Skeletal muscle tissue (tissue), 4 donors: Measurements from ENCODE around the gene PDGFD. TPM values are rescaled to one million over a fixed set of nuclear protein-coding genes. Genes with fewer than 3 reads are reported as not detected.

Experiments used
- H3K27ac ChIP-seq: one replicate; pipeline ENCODE4 v1.7.0; 2013; ENCODE audit warnings: mild to moderate bottlenecking, low read depth, low read length, inconsistent platforms
- H3K27me3 ChIP-seq, 3 donors: one replicate each; pipeline ENCODE4 v1.7.0; 2013; ENCODE audit warnings: low read length in 3 of 3; ENCODE audit not compliant: control insufficient read depth in 3 of 3, insufficient read depth in 3 of 3
- H3K36me3 ChIP-seq, 3 donors: one replicate each; pipeline ENCODE4 v1.7.0; 2013; ENCODE audit warnings: low read length in 3 of 3; ENCODE audit not compliant: control insufficient read depth in 3 of 3, insufficient read depth in 3 of 3
- H3K4me1 ChIP-seq, 3 donors: one replicate each; pipeline ENCODE4 v1.7.0; 2013; ENCODE audit warnings: low read length in 3 of 3, mild to moderate bottlenecking in 3 of 3; ENCODE audit not compliant: control insufficient read depth in 3 of 3, insufficient read depth in 3 of 3
- H3K4me3 ChIP-seq, 3 donors: one replicate each; pipeline ENCODE4 v1.7.0; 2013; ENCODE audit warnings: low read length in 3 of 3
- H3K9ac ChIP-seq, 3 donors: one replicate each; pipeline ENCODE4 v1.7.0; 2013; ENCODE audit warnings: low read length in 3 of 3, mild to moderate bottlenecking in 3 of 3, moderate library complexity in 2 of 3, low read depth in 1 of 3
- H3K9me3 ChIP-seq, 3 donors: one replicate each; pipeline ENCODE4 v1.7.0; 2013; ENCODE audit warnings: low read length in 3 of 3; ENCODE audit not compliant: control insufficient read depth in 3 of 3
- total RNA-seq: library from RNA; depleted of rRNA; stranded (reverse); fragments of >200 nt; gene quantifications from one replicate; pipeline ENCODE4 v1.2.3, GENCODE V29; 2014
- donor health status: Osteomylitis.

Gene PDGFD
- total RNA-seq, 1 donor from 2014 or later, result 24.0 TPM

GRCh38 chr11:103949781-103950180, 214.2 kb downstream of the PDGFD start:
- Histone ChIP-seq H3K4me3 (no peak overlapping the region), H3K9me3 (no peaks in the 10 kb centered on the region), H3K27me3 (no peaks in the 10 kb centered on the region), H3K36me3 (no peaks in the 10 kb centered on the region), H3K4me1 (peaks cover 0 to 3% (median 0%) of the 10 kb centered on the region in 3 donors), H3K9ac (no peak overlapping the region), H3K27ac (no peak overlapping the region)

- Histone ChIP-seq H3K9ac (no peak overlapping the region), H3K27me3 (no peaks in the 10 kb centered on the region), H3K9me3 (no peaks in the 10 kb centered on the region), H3K36me3 (no peaks in the 10 kb centered on the region), H3K4me3 (no peak overlapping the region), H3K4me1 (peaks cover 0 to 3% (median 0%) of the 10 kb centered on the region in 3 donors), H3K27ac (no peak overlapping the region)
Observed at GRCh38 chr11:103948187-103948763, 215.7 kb downstream of the PDGFD start.

DNA sequence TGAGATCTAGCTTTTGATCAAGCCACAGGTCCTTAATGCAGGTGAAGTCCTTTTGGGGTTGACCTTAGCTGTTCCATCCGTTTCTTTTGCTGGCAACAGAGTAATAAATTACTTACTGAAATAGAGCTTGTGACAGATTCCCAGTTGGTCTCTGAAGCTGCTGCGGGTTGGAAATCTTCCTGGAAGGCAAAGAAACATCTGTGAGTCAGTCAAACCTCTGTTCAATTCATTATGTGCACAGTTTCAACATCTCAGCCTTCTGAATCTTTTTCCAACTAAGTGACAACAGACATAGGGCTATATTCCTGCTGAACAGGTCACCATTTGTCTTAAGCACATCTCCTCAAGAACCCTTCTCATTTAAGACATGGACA, 216.4 kb downstream of the PDGFD start:
- H3K27ac ChIP-seq, result no peak overlapping the region
- H3K9me3 ChIP-seq, result no peaks in the 10 kb centered on the region
- H3K27me3 ChIP-seq, result no peaks in the 10 kb centered on the region
- no peak overlapping the region for H3K9ac ChIP-seq
- H3K4me1 ChIP-seq, result peaks cover 0 to 3% (median 0%) of the 10 kb centered on the region in 3 donors
- H3K36me3 ChIP-seq, result no peaks in the 10 kb centered on the region
- H3K4me3 ChIP-seq, result no peak overlapping the region

GRCh38 chr11:103946793-103947545, 217.0 kb downstream of the PDGFD start:
- H3K27ac ChIP-seq, result no peak overlapping the region
- no peaks in the 10 kb centered on the region for H3K9me3 ChIP-seq
- H3K4me1 ChIP-seq, result peaks cover 0 to 3% (median 0%) of the 10 kb centered on the region in 3 donors
- no peak overlapping the region for H3K4me3 ChIP-seq
- no peaks in the 10 kb centered on the region for H3K27me3 ChIP-seq
- H3K36me3 ChIP-seq, result no peaks in the 10 kb centered on the region
- H3K9ac ChIP-seq, result no peak overlapping the region

DNA sequence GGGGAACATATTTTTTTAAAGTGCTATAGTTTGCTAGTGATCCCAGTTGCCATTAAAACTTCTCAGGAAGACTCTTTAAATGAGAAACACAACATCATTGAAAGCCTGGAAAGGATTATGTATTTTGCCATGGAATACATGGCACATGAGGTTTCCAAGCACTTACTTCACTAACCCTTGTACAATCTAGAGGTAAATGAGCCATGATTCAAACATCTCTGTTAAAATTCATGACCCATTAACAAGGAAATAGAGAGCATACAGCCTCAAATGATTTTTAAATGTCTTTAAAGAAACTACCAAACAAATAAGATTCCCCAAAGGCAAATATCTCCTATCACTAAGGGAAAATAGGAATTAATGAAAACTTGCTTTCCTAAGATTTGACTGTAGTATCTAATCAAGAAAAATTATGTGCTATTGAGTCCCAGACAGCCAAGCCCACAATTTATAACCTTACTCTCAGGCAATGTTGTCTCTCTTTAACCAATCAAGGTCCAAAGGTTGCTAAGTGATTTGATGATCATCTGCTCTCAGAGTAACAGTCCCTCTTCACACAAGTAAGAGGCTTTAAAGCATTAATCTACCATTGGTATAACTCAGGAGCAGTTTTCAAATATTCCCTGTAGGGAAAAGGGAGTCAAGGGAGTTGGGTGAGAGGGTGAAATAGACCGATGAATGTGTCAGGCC, 219.6 kb downstream of the PDGFD start:
- no peak overlapping the region for H3K4me3 ChIP-seq
- H3K9ac ChIP-seq, result no peak overlapping the region
- peaks cover 0 to 3% (median 0%) of the 10 kb centered on the region in 3 donors for H3K4me1 ChIP-seq
- H3K27me3 ChIP-seq, result no peaks in the 10 kb centered on the region
- H3K36me3 ChIP-seq, result no peaks in the 10 kb centered on the region
- H3K9me3 ChIP-seq, result no peaks in the 10 kb centered on the region
- no peak overlapping the region for H3K27ac ChIP-seq

DNA sequence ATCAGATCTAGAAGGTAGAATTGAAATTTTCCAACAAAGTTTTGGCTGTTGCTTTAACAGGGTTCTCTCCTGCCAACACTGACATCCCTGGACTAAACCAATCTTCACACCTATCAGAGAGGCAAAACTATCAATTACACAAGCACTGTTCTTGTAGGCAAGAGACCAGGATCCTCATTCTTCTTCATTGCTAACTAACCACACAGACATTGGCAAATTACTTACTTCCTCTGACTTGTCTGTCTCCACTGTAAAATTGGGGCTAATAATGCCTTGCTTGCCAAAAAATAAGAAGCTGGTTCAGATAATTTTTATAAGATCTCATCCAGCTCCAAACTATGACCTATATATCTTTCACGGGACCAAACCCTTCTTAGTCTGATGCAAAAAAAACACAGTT, 221.3 kb downstream of the PDGFD start:
- Histone ChIP-seq H3K4me1 (peaks cover 0 to under 1% (median 0%) of the 10 kb centered on the region in 3 donors), H3K9ac (no peak overlapping the region), H3K36me3 (no peaks in the 10 kb centered on the region), H3K27me3 (no peaks in the 10 kb centered on the region), H3K4me3 (no peak overlapping the region), H3K9me3 (no peaks in the 10 kb centered on the region), H3K27ac (no peak overlapping the region)

- H3K4me3 ChIP-seq, result no peak overlapping the region
- H3K9me3 ChIP-seq, result no peaks in the 10 kb centered on the region
- H3K36me3 ChIP-seq, result no peaks in the 10 kb centered on the region
- H3K27ac ChIP-seq, result no peak overlapping the region
- no peaks in the 10 kb centered on the region for H3K4me1 ChIP-seq
- H3K9ac ChIP-seq, result no peak overlapping the region
- H3K27me3 ChIP-seq, result no peaks in the 10 kb centered on the region
Observed at GRCh38 chr11:103940551-103940950, 223.4 kb downstream of the PDGFD start.

DNA sequence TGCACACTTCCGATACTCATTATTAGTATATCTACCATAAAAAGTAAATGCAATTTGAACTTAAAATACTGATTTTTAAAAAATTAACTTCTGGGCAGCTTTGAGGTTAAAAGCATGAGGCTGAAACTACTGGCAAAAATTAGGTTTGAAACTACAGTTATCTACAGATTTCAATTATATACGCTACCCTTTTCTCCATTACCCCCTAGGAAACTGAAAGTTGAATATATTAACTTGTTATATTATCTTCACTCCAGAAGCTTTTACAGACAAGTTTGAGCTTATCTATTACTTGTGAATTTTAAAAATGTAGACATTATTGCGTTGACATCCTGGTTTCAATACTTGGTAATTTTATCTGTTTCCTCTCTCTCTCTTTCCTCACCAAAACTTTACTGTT, 224.3 kb downstream of the PDGFD start:
- H3K36me3 ChIP-seq, result no peaks in the 10 kb centered on the region
- H3K9ac ChIP-seq, result no peak overlapping the region
- no peaks in the 10 kb centered on the region for H3K9me3 ChIP-seq
- H3K27me3 ChIP-seq, result no peaks in the 10 kb centered on the region
- H3K27ac ChIP-seq, result no peak overlapping the region
- H3K4me3 ChIP-seq, result no peak overlapping the region
- no peaks in the 10 kb centered on the region for H3K4me1 ChIP-seq

GRCh38 chr11:103936059-103936458, 227.9 kb downstream of the PDGFD start:
- H3K27ac ChIP-seq, result no peak overlapping the region
- no peaks in the 10 kb centered on the region for H3K9me3 ChIP-seq
- no peaks in the 10 kb centered on the region for H3K36me3 ChIP-seq
- H3K27me3 ChIP-seq, result no peaks in the 10 kb centered on the region
- no peak overlapping the region for H3K9ac ChIP-seq
- H3K4me1 ChIP-seq, result no peaks in the 10 kb centered on the region
- H3K4me3 ChIP-seq, result no peak overlapping the region

DNA sequence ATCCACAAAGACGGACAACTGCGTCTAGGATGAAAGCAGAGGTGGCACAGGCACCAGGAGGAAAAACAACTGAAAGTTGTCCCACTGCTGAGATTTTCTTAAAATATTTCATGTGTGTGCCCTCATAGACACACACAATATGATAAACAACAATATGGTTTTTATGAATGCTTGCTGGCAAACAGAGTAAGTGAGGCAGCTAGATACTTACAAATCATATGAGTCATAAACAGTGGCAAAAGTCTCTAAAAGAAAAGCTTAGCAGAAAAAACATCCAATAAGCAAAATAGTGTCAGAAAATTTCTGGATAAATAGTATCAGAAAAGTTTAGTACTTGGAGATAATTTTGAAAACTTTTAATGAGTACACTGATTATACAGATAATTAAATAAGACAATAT, 228.7 kb downstream of the PDGFD start:
- H3K4me1 ChIP-seq, result no peaks in the 10 kb centered on the region
- H3K27ac ChIP-seq, result no peak overlapping the region
- no peaks in the 10 kb centered on the region for H3K36me3 ChIP-seq
- no peaks in the 10 kb centered on the region for H3K9me3 ChIP-seq
- no peak overlapping the region for H3K9ac ChIP-seq
- H3K27me3 ChIP-seq, result no peaks in the 10 kb centered on the region
- H3K4me3 ChIP-seq, result no peak overlapping the region
